Stomach (tissue), 4 donors: ENCODE results near the gene SWT1.

Experiments used
- CTCF ChIP-seq, 7 experiments: fragments of 450-650 bp in 4 of 7; fragments of 200-600 bp in 3 of 7; sonication (generic) in 3 of 7; IDR thresholded peaks; one replicate each; pipeline ENCODE4 v1.5.1; 2016 to 2019; ENCODE audit warnings: antibody characterized with exemption in 7 of 7, control low read depth in 2 of 7, mild to moderate bottlenecking in 1 of 7
- POLR2AphosphoS5 ChIP-seq, 3 donors: sonication (generic); formaldehyde crosslinking; IDR thresholded peaks; one replicate each; pipeline ENCODE4 v1.6.1; 2016; ENCODE audit warnings: antibody characterized with exemption in 3 of 3

GRCh38 chr1:185292237-185292636, 135.3 kb downstream of the SWT1 start:
- TF ChIP-seq POLR2AphosphoS5 (IDR thresholded peaks at IDR 0.05): no peak
- TF ChIP-seq CTCF (IDR thresholded peaks at IDR 0.05): no peak
